Loucy (cell line): ENCODE data around the gene PPP2R3B.

Experiments
- H2AFZ ChIP-seq: fragments of 200-600 bp; sonication (generic); 2 replicates; pipeline ENCODE4 v1.6.0; 2016; ENCODE audit warnings: antibody characterized with exemption, mild to moderate bottlenecking, low read length, moderate library complexity
- H3F3A ChIP-seq: fragments of 200-600 bp; 2 replicates; pipeline ENCODE4 v1.6.0; 2016; ENCODE audit warnings: antibody characterized with exemption, low read depth, mild to moderate bottlenecking
- H3K27me3 ChIP-seq: fragments of 200-600 bp; sonication (generic); 2 replicates; pipeline ENCODE4 v1.6.1; 2014; ENCODE audit warnings: low read length, mild to moderate bottlenecking; ENCODE audit not compliant: insufficient read depth, poor library complexity, severe bottlenecking
- H3K36me3 ChIP-seq: fragments of 200-600 bp; sonication (generic); 2 replicates; pipeline ENCODE4 v1.6.1; 2016; ENCODE audit warnings: low read length; ENCODE audit not compliant: insufficient read depth
- H3K4me1 ChIP-seq: fragments of 200-600 bp; sonication (generic); 2 replicates; pipeline ENCODE4 v1.5.1; 2014; ENCODE audit warnings: low read length, mild to moderate bottlenecking; ENCODE audit not compliant: insufficient read depth, poor library complexity, severe bottlenecking
- H3K4me2 ChIP-seq: fragments of 200-600 bp; sonication (generic); 2 replicates; pipeline ENCODE4 v1.6.0; 2014; ENCODE audit warnings: antibody characterized with exemption, low read length, low read depth, mild to moderate bottlenecking; ENCODE audit not compliant: poor library complexity, severe bottlenecking
- H3K4me3 ChIP-seq: fragments of 200-600 bp; sonication (generic); 2 replicates; pipeline ENCODE4 v1.5.1; 2014; ENCODE audit warnings: low read length, mild to moderate bottlenecking, mixed read lengths; ENCODE audit not compliant: poor library complexity, severe bottlenecking
- H3K79me2 ChIP-seq: fragments of 200-600 bp; sonication (generic); 2 replicates; pipeline ENCODE4 v1.6.1; 2014; ENCODE audit warnings: low read length; ENCODE audit not compliant: insufficient read depth
- H3K9ac ChIP-seq: fragments of 200-600 bp; sonication (generic); 2 replicates; pipeline ENCODE4 v1.6.0; 2014; ENCODE audit warnings: mild to moderate bottlenecking, low read depth, low read length, moderate library complexity; ENCODE audit not compliant: poor library complexity, severe bottlenecking
- H3K9me2 ChIP-seq: fragments of 200-600 bp; sonication (generic); replicated peaks from 2 replicates; pipeline ENCODE4 v1.6.1; 2016; ENCODE audit warnings: low read depth, low read length, mixed read lengths
- H3K9me3 ChIP-seq: fragments of 200-600 bp; sonication (generic); 2 replicates; pipeline ENCODE4 v1.6.1; 2014; ENCODE audit warnings: mild to moderate bottlenecking, antibody characterized with exemption, low read length, low read depth; ENCODE audit not compliant: insufficient read depth
- H4K20me1 ChIP-seq: fragments of 200-600 bp; sonication (generic); 2 replicates; pipeline ENCODE4 v1.6.0; 2014; ENCODE audit warnings: antibody characterized with exemption, low read length, mild to moderate bottlenecking; ENCODE audit not compliant: insufficient read depth, poor library complexity, severe bottlenecking
- CTCF ChIP-seq: fragments of 200-600 bp; sonication (generic); conservative IDR thresholded peaks from 2 replicates; pipeline ENCODE4 v1.5.1; 2014; ENCODE audit warnings: mild to moderate bottlenecking, antibody characterized with exemption, low read length
- EZH2phosphoT487 ChIP-seq: fragments of 200-600 bp; IDR thresholded peaks from 2 replicates; pipeline ENCODE4 v1.6.1; 2018; ENCODE audit warnings: antibody characterized with exemption, mild to moderate bottlenecking, moderate library complexity, borderline replicate concordance

PPP2R3B gene

DNA sequence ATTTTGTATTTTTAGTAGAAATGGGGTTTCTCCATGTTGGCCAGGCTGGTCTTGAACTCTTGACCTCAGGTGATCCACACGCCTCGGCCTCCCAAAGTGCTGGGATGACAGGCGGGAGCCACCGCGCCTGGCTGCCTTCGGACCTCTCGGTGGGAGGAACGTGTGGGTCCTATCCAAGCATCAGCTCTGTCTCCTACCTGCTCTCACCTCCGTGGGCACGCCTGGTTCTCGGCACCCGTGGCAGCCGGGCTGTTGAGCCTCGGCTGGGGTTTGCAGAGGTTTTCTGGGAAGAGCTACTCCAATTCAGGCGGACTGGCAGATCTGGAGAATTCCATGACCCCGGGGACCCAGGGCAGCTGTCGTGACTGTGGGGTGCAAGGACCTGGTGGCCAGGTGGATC is 23.6 kb upstream of the PPP2R3B start:
- Histone ChIP-seq H4K20me1 (no peaks in the 10 kb centered on the region), H3K9me3 (no peaks in the 10 kb centered on the region)

DNA sequence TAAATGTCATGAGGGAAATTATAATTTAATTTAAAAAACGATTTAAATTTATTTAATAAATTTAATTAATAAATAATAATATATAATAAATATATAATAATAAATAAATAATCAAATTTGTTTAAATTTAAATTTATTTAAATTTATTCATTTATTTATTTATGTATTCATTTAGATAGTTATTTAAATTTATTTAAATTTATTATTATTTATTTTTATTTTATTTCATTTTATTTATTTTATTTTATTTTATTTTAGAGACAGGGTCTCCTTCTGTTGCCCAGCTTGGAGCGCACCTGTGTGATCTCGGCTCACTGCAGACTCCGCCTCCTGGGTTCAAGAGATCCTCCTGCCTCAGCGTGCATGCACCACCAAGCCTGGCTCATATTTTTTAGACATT is 18.4 kb upstream of the PPP2R3B start:
- Histone ChIP-seq H2AFZ (no peak overlapping the region), H3F3A (no peaks in the 10 kb centered on the region), H3K4me2 (no peak overlapping the region), H4K20me1 (no peaks in the 10 kb centered on the region), H3K36me3 (no peaks in the 10 kb centered on the region), H3K4me3 (no peak overlapping the region), H3K9me3 (no peaks in the 10 kb centered on the region), H3K4me1 (no peaks in the 10 kb centered on the region), H3K9me2 (no peaks in the 10 kb centered on the region), H3K27me3 (no peaks in the 10 kb centered on the region), H3K9ac (no peak overlapping the region), H3K79me2 (no peaks in the 10 kb centered on the region)
- no peak for TF ChIP-seq CTCF

More for the DNA sequence above, 23.6 kb upstream of the PPP2R3B start:
- no peaks in the 10 kb centered on the region for H3K9me2 ChIP-seq
- H3K4me2 ChIP-seq: no peak overlapping the region
- no peaks in the 10 kb centered on the region for H3K79me2 ChIP-seq
- no peak overlapping the region for H3K4me3 ChIP-seq
- H3K9ac ChIP-seq: no peak overlapping the region
- no peaks in the 10 kb centered on the region for H3K36me3 ChIP-seq
- no peaks in the 10 kb centered on the region for H3K27me3 ChIP-seq
- H2AFZ ChIP-seq: no peak overlapping the region
- no peaks in the 10 kb centered on the region for H3F3A ChIP-seq
- no peak for TF ChIP-seq EZH2phosphoT487
- no peak for TF ChIP-seq CTCF
- no peaks in the 10 kb centered on the region for H3K4me1 ChIP-seq

DNA sequence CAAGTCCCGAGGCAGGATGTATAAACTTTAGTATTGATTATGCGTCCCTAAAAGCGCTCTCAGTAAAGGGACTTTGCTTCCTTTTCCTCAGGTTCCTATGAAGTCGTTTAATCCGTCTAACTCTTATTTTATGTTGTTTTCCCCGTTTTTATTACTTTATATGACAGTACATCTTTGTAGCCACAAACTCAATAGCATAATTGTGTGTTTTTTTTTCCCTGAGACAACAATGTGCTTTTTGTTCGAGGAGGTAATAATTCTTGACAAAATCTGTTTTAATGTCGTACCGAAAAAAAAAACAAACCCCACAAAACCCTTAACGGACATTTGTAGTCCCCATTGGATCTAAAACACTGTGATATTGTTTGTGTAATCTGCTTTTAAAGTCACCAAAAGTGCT is 17.9 kb upstream of the PPP2R3B start:
- Histone ChIP-seq H4K20me1 (no peaks in the 10 kb centered on the region), H3K4me2 (no peak overlapping the region), H3K4me3 (no peak overlapping the region), H3K4me1 (no peaks in the 10 kb centered on the region), H3K9me3 (no peaks in the 10 kb centered on the region), H2AFZ (no peak overlapping the region), H3K36me3 (no peaks in the 10 kb centered on the region), H3F3A (no peaks in the 10 kb centered on the region), H3K79me2 (no peaks in the 10 kb centered on the region), H3K9ac (no peak overlapping the region), H3K27me3 (no peaks in the 10 kb centered on the region), H3K9me2 (no peaks in the 10 kb centered on the region)
- no peak for TF ChIP-seq CTCF
- TF ChIP-seq EZH2phosphoT487: no peak
